HEK293T (cell line): ENCODE measurements around the gene TRIM77.
"Not testable (repeated sequence)": the region's sequence is repeated elsewhere in the genome, so short reads cannot be mapped to it uniquely, and the experiment has no call there.

Source experiments
- BHLHE40 ChIP-seq: fragments of 450-650 bp; IDR thresholded peaks from 2 replicates; pipeline ENCODE4 v1.6.1; 2016; ENCODE audit warnings: mild to moderate bottlenecking, moderate library complexity, borderline replicate concordance
- CTBP1 ChIP-seq: fragments of 450-650 bp; IDR thresholded peaks from 2 replicates; pipeline ENCODE4 v1.6.1; 2016; ENCODE audit warnings: borderline replicate concordance
- ELF4 ChIP-seq: fragments of 450-650 bp; IDR thresholded peaks from 2 replicates; pipeline ENCODE4 v1.6.1; 2017; ENCODE audit warnings: antibody characterized with exemption
- FOXK2 ChIP-seq: fragments of 450-650 bp; IDR thresholded peaks from 2 replicates; pipeline ENCODE4 v1.6.1; 2016; ENCODE audit warnings: mild to moderate bottlenecking
- FOXM1 ChIP-seq: fragments of 450-650 bp; IDR thresholded peaks from 2 replicates; pipeline ENCODE4 v1.6.1; 2017; ENCODE audit warnings: mild to moderate bottlenecking, borderline replicate concordance
- LEF1 ChIP-seq: fragments of 450-650 bp; IDR thresholded peaks from 2 replicates; pipeline ENCODE4 v1.6.1; 2017; ENCODE audit warnings: mild to moderate bottlenecking, borderline replicate concordance
- SUZ12 ChIP-seq: fragments of 450-650 bp; IDR thresholded peaks from 2 replicates; pipeline ENCODE4 v1.6.1; 2016; ENCODE audit warnings: mild to moderate bottlenecking
- TARDBP ChIP-seq: fragments of 450-650 bp; IDR thresholded peaks from 2 replicates; pipeline ENCODE4 v1.6.1; 2016
- ZNF384 ChIP-seq: fragments of 450-650 bp; IDR thresholded peaks from 2 replicates; pipeline ENCODE4 v1.6.1; 2016

DNA sequence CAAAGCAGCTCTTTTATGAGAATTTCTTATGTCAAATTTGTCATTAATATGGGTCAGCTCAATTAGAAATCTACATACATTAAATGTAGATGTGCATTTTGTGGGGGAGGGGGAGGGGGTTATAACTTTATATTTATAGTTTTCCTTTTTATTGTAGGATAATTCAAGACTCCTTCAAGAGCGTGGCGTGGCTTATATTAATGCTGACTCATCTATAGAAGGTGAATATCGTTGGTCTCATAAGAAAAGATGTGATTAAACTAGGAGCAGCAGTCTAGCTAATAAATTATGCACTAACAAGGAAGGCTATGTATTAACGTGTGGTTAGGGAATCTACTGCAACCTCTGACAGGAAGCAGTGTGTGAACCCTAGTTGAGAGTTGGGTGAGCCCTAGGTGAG is 34.2 kb upstream of the TRIM77 start:
- TF ChIP-seq SUZ12, ELF4, ZNF384, BHLHE40, CTBP1, TARDBP, FOXK2, LEF1, FOXM1: not testable (repeated sequence)
